Vagina (tissue), 2 donors: Measurements from ENCODE around the gene CLASP2.

ENCODE experiments used
- CTCF ChIP-seq, 3 experiments: fragments of 450-650 bp in 2 of 3; fragments of 200-600 bp in 1 of 3; sonication (generic) in 1 of 3; IDR thresholded peaks; one replicate each; pipeline ENCODE4 v1.5.1; 2017 to 2019; ENCODE audit warnings: antibody characterized with exemption in 3 of 3, mild to moderate bottlenecking in 2 of 3, moderate library complexity in 2 of 3
- POLR2A ChIP-seq, 2 donors: fragments of 450-650 bp; IDR thresholded peaks; one replicate each; pipeline ENCODE4 v1.6.1; 2017; ENCODE audit warnings: antibody characterized with exemption in 2 of 2, mild to moderate bottlenecking in 2 of 2, moderate library complexity in 2 of 2

- TF ChIP-seq CTCF (IDR thresholded peaks at IDR 0.05) (no peak), POLR2A (IDR thresholded peaks at IDR 0.05) (no peak)
These were observed 14.3 kb upstream of the CLASP2 start for GRCh38 chr3:33732394-33732793.
